ENCODE measurements around the gene DNAJB13. TPM values are rescaled to one million over a fixed set of nuclear protein-coding genes. Genes with fewer than 3 reads are reported as not detected.

DNAJB13 gene
- total RNA-seq, 1 donor from 2014 or later, result not detected

DNA sequence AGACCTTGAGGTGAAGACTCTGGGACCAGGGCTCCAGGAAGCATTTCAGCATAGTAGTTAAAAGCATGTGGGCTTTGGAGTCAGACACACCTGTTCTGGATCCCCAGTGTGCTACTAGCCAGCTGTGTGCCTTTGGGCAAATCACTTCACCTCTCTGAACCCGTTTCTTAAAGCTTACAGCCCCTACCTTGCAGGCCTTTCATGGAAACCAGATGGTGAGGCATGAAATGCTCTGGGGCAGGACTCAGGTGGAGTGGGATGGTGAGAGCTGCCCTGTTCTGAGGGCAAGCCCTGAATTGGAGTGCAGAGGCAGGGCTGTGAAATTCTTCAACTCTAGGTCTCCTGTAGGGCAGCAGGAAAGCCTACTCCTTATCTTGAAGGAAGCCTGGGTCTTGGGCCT is 21.4 kb downstream of the DNAJB13 start:
- Mint-ChIP-seq H3K27ac (ENCODE audit: unreplicated experiment) (no peak overlapping the region), H3K27me3 (ENCODE audit: unreplicated experiment) (no peaks in the 10 kb centered on the region), H3K36me3 (ENCODE audit: unreplicated experiment) (peaks cover 12% of the 10 kb centered on the region), H3K4me3 (ENCODE audit: unreplicated experiment) (no peak overlapping the region), H3K9me3 (ENCODE audit: unreplicated experiment) (no peaks in the 10 kb centered on the region), H3K4me1 (ENCODE audit: unreplicated experiment) (peaks cover 23% of the 10 kb centered on the region)
- TF ChIP-seq, protein P1, sequence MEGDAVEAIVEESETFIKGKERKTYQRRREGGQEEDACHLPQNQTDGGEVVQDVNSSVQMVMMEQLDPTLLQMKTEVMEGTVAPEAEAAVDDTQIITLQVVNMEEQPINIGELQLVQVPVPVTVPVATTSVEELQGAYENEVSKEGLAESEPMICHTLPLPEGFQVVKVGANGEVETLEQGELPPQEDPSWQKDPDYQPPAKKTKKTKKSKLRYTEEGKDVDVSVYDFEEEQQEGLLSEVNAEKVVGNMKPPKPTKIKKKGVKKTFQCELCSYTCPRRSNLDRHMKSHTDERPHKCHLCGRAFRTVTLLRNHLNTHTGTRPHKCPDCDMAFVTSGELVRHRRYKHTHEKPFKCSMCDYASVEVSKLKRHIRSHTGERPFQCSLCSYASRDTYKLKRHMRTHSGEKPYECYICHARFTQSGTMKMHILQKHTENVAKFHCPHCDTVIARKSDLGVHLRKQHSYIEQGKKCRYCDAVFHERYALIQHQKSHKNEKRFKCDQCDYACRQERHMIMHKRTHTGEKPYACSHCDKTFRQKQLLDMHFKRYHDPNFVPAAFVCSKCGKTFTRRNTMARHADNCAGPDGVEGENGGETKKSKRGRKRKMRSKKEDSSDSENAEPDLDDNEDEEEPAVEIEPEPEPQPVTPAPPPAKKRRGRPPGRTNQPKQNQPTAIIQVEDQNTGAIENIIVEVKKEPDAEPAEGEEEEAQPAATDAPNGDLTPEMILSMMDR (IDR thresholded peaks at IDR 0.05), result no peak
- DNase-seq (ENCODE audit: extremely low spot score, unreplicated experiment), result no peak

DNA sequence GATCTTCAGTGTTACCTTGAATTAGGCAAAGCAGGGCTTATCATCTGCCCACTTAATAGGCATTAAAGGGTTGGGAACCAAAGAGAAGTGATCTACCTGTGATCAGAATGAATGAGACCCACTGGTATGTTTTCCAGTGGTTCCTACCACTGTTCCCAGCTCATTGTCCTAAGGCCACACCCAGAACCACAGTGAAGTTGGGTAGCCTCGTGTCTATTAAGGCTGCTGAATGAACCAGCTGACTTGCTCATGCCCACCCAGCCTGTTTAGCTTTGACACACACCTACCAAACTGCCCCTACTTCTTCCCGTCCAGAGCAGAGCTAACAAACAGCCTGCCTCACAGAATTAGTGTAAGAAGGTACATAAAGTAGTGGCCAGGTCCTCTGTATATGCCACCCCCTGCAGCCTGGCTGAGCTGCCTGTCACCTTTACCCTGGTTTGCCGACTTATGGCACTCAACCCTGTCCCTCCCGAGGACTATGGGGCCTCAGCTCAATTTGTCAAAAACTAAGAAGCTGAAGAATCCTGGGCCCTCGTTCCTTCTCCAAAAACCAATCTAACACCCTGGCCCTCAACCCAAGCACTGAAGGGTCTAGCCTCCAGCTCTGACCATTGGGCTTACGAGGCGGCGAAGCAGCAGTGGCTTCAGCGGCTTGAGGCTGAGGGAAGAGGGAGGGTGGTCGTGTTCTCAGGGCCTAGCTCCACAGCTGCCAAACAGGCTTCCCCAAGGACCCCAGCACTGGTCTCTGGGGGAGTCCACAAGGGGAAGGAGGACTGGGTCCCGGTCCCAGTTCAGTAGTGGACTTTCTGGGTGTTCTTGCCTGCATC is 22.0 kb downstream of the DNAJB13 start:
- H3K9me3 Mint-ChIP-seq (ENCODE audit: unreplicated experiment), result no peaks in the 10 kb centered on the region
- H3K36me3 Mint-ChIP-seq (ENCODE audit: unreplicated experiment), result peaks cover 16% of the 10 kb centered on the region
- TF ChIP-seq, protein P1 (IDR thresholded peaks at IDR 0.05), result no peak
- no peak overlapping the region for H3K4me3 Mint-ChIP-seq (ENCODE audit: unreplicated experiment)
- H3K27me3 Mint-ChIP-seq (ENCODE audit: unreplicated experiment), result no peaks in the 10 kb centered on the region
- peak overlapping the region; percentile 18 for H3K27ac Mint-ChIP-seq (ENCODE audit: unreplicated experiment)
- peaks cover 23% of the 10 kb centered on the region for H3K4me1 Mint-ChIP-seq (ENCODE audit: unreplicated experiment)
- no peak for DNase-seq (ENCODE audit: extremely low spot score, unreplicated experiment)

DNA sequence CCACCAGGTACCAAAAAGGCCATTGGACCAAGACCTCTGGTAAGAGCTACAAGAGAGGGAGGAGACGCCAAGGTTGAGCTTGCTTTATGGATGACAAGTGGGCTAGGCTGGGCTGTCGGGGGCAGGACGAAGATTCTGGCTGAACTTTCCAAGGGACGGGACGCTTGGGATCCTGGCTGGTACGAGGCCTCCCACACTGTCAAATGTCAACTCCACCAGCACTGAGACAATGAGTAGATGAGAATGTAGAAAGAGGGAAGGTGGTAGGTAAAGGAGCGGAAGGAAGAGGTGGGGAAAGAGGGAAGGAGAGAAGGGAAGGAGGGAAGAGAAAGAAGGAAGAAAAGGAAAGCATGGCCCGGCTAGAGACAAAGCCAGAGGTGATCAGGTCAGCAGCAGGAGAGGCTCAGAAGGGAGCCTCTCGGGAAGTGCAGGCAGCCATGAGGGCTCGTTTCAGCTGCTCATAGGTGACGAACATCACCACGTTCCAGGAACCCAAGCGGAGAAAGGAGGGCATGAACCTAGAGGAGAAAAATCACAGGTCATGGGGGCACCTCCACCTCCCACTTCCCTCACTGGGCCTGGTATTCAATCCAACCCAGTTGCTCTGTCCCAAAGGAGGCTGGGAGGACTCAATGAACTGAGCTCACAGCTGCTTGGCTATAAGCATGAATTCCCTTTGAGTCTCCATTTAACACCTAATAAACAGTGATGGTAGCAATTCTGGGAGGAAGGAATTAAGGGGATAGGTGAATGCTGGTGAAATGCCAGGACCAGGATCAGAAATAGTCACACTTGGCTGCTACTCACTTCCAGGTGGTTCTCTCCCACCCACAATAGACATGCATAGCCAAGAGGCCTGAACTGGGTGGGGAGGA is 24.0 kb downstream of the DNAJB13 start:
- Mint-ChIP-seq H3K4me3 (ENCODE audit: unreplicated experiment) (no peak overlapping the region), H3K36me3 (ENCODE audit: unreplicated experiment) (peaks cover 18% of the 10 kb centered on the region), H3K27ac (ENCODE audit: unreplicated experiment) (peak overlapping the region; percentile 84), H3K4me1 (ENCODE audit: unreplicated experiment) (peaks cover 29% of the 10 kb centered on the region), H3K9me3 (ENCODE audit: unreplicated experiment) (no peaks in the 10 kb centered on the region), H3K27me3 (ENCODE audit: unreplicated experiment) (no peaks in the 10 kb centered on the region)
- TF ChIP-seq, protein P1 (IDR thresholded peaks at IDR 0.05), result no peak
- DNase-seq (ENCODE audit: extremely low spot score, unreplicated experiment), result no peak

DNA sequence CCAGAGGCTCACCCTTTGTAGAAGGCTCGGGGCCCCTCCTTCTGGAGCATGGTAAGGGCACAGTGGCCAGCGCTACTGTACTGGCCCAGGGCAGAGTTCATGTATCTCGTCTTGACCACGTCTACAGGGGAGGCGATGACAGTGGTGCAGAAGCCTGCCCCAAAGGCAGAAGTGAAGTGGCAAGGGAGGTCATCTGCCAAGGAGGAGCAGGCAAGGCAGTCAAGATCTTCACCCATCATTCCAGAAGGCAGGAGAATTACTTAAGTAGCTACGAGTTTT is 24.6 kb downstream of the DNAJB13 start:
- no peak overlapping the region for H3K27ac Mint-ChIP-seq (ENCODE audit: unreplicated experiment)
- peaks cover 29% of the 10 kb centered on the region for H3K4me1 Mint-ChIP-seq (ENCODE audit: unreplicated experiment)
- no peak for DNase-seq (ENCODE audit: extremely low spot score, unreplicated experiment)
- no peaks in the 10 kb centered on the region for H3K9me3 Mint-ChIP-seq (ENCODE audit: unreplicated experiment)
- TF ChIP-seq, protein P1 (IDR thresholded peaks at IDR 0.05), result no peak
- H3K27me3 Mint-ChIP-seq (ENCODE audit: unreplicated experiment), result no peaks in the 10 kb centered on the region
- no peak overlapping the region for H3K4me3 Mint-ChIP-seq (ENCODE audit: unreplicated experiment)
- peaks cover 18% of the 10 kb centered on the region for H3K36me3 Mint-ChIP-seq (ENCODE audit: unreplicated experiment)
